GM18951 (cell line): ENCODE measurements around the gene HMCN1.
"Not testable (repeated sequence)": the region's sequence is repeated elsewhere in the genome, so short reads cannot be mapped to it uniquely, and the experiment has no call there.

Experiments
- POLR2A ChIP-seq: IDR thresholded peaks from 4 replicates; pipeline ENCODE4 v1.6.1; 2011; ENCODE audit warnings: mild to moderate bottlenecking; ENCODE audit not compliant: insufficient read length, insufficient read depth; ENCODE audit errors: extremely low read depth
- in situ Hi-C: fragments of 300-500 bp; cut with MboI; formaldehyde crosslinking; loops from one replicate; pipeline ENCODE4 v1.12.0; 2022; ENCODE audit warnings: low sequenced_read_pairs, mixed read lengths, inconsistent platforms; ENCODE audit not compliant: unreplicated experiment

The HMCN1 gene

GRCh38 chr1:185768371-185768770, 34.2 kb downstream of the HMCN1 start:
- no peak for TF ChIP-seq POLR2A
- in situ Hi-C loops = no loop called here

DNA sequence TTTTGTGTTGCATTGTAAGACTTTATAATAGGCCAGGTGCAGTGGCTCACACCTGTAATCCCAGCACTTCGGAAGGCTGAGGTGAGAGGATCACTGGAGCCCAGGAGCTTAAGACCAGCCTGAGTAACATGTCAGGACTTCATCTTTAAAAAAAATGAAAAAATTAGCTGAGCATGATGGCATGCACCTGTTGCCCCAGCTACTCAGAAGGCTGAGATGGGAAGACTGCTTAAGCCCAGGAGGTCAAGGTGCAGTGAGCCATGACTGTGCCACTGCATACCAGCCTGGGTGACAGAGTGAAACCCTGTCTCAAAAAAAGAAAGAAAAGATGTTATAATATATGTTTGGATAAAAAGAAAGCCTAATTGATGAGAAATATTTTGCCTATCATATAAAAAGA, 34.9 kb downstream of the HMCN1 start:
- TF ChIP-seq POLR2A = no peak
- in situ Hi-C loops = no loop called here

GRCh38 chr1:185774394-185774793, 40.2 kb downstream of the HMCN1 start:
- TF ChIP-seq POLR2A = no peak
- in situ Hi-C loops = no loop called here

DNA sequence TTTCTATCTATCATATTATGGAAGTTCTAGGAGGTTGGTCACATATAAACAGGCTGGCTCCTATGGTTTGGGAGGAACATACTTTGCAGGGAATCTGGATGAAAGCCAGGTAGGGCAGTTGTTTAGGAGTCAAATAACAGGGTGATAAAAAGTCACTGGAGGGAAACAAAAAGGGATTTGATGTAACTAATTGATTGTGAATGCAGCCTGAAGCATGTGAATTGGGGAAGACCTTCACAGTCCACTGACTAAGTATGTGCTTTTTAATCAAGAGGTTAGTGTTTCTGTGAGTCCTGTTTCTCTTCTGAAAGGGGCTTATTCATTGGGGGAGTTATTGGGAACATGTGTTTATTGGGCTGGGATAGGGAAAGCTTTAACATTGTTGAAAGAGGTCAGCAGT, 41.3 kb downstream of the HMCN1 start:
- in situ Hi-C loops = no loop called here

DNA sequence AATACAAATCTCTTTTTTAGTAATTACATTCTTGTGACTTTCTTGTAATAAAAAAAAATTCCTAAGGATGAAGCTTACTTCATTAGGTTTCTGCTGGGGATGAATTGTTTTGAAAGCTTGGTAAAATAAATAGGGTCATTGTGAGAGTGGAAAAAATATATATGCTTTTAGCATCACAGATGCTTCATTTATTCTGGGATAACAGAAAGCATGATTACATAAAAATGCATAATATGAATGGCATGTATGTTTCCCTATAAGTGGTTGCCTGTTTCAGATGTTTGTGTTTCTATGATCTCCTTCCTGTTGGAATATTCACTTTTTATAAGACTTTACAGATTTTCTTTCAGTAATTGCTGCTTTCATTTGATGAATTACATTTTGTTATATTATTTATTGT, 42.3 kb downstream of the HMCN1 start:
- TF ChIP-seq POLR2A = no peak
- in situ Hi-C loops = no loop called here

More for the DNA sequence above, 41.3 kb downstream of the HMCN1 start:
- TF ChIP-seq POLR2A = no peak

- in situ Hi-C loops = not testable (repeated sequence)
Observed at GRCh38 chr1:185783860-185784259, 49.7 kb downstream of the HMCN1 start.

- in situ Hi-C loops = no loop called here
- no peak for TF ChIP-seq POLR2A
Observed at GRCh38 chr1:185785586-185785985, 51.4 kb downstream of the HMCN1 start.

GRCh38 chr1:185786524-185786923, 52.3 kb downstream of the HMCN1 start:
- in situ Hi-C loops = no loop called here
- TF ChIP-seq POLR2A = no peak

GRCh38 chr1:185787238-185787637, 53.0 kb downstream of the HMCN1 start:
- no peak for TF ChIP-seq POLR2A
- in situ Hi-C loops = no loop called here

DNA sequence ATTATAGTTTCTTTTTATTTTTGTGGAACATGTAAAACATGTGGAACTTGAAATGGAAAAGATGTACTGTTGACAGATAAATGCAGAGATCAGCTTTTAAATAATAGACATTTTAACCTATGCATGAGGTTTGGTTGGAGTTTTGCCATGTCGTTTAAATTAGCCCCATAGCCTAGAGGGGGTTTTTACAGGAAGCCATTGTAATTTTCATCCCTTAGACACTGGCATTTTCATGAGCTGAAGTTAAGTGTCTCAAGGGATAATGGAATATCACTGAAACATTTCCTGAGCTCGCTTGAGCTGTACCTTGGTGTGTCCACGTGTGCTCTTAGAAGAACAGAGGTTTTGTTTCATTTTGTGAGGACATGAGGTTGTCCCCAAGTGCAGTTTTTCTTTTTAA, 54.2 kb downstream of the HMCN1 start:
- in situ Hi-C loops = no loop called here
- no peak for TF ChIP-seq POLR2A

GRCh38 chr1:185789501-185790193, 55.5 kb downstream of the HMCN1 start:
- TF ChIP-seq POLR2A = no peak
- in situ Hi-C loops = no loop called here

DNA sequence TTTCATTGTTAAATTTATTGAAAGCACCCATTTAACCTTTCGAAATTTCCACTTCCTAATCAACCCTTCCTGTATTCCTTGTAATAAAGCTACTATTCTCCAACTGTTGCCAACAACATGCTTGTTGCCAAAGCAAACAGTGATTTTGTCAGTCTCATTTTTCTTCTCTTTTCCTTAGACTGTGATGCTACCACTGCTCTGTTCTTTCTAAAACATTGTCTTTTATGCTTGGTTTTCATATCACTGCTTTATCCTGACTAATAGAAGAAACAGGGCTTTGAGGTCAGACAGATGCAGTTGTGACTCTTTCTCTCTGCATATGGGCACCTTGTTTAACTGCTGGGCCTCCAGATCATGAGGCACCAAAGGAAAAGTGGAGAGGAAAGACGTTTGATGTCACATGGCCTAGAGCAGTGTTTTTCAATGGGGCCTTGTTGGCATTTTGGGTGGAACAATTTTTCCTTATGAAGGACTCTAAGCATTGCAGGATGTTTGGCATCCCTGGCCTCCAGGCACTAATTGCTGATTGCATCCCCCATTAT, 56.1 kb downstream of the HMCN1 start:
- TF ChIP-seq POLR2A = no peak
- in situ Hi-C loops = no loop called here

- TF ChIP-seq POLR2A = no peak
- in situ Hi-C loops = no loop called here
Observed at GRCh38 chr1:185792040-185792439, 57.8 kb downstream of the HMCN1 start.

- in situ Hi-C loops = not testable (repeated sequence)
Observed at GRCh38 chr1:185794495-185794894, 60.3 kb downstream of the HMCN1 start.

GRCh38 chr1:185795181-185795580, 61.0 kb downstream of the HMCN1 start:
- in situ Hi-C loops = no loop called here
- TF ChIP-seq POLR2A = no peak

GRCh38 chr1:185798505-185798904, 64.3 kb downstream of the HMCN1 start:
- TF ChIP-seq POLR2A = no peak
- in situ Hi-C loops = no loop called here
